HG03354 (cell line): ENCODE results near the gene PDCD4.
"Not testable (repeated sequence)": the region's sequence is repeated elsewhere in the genome, so short reads cannot be mapped to it uniquely, and the experiment has no call there.

ENCODE experiments used
- ATAC-seq: cut with Tn5 transposase; IDR thresholded peaks from one replicate; pipeline ENCODE4 v1.9.1; 2021; ENCODE audit warnings: mild to moderate bottlenecking; ENCODE audit not compliant: unreplicated experiment, poor library complexity, severe bottlenecking

The PDCD4 gene

GRCh38 chr10:110915600-110915999, 43.9 kb downstream of the PDCD4 start:
- not testable (repeated sequence) for ATAC-seq

- ATAC-seq, result no peak
These were observed 45.0 kb downstream of the PDCD4 start for GRCh38 chr10:110916554-110917346.

- no peak for ATAC-seq
These were observed 46.5 kb downstream of the PDCD4 start for GRCh38 chr10:110918269-110918642.

- ATAC-seq, result peak; percentile 84
These were observed 47.1 kb downstream of the PDCD4 start, which contains the start of gene BBIP1 for GRCh38 chr10:110918643-110919348. BBIP1 (minus strand) TSS chr10:110919180; CDS start chr10:110918157, 1,023 bp downstream.

GRCh38 chr10:110919349-110919931, 47.7 kb downstream of the PDCD4 start, which contains the start of gene SHOC2:
SHOC2 (plus strand) TSS chr10:110919604; CDS start chr10:110964359, 44,755 bp downstream.
- peak; percentile 21 for ATAC-seq

- ATAC-seq, result peak; percentile 32
These were observed 48.5 kb downstream of the PDCD4 start for GRCh38 chr10:110919971-110920881.

GRCh38 chr10:110923856-110924493, 52.2 kb downstream of the PDCD4 start:
- ATAC-seq, result no peak

GRCh38 chr10:110927461-110927860, 55.7 kb downstream of the PDCD4 start:
- ATAC-seq, result no peak

- no peak for ATAC-seq
These were observed 60.1 kb downstream of the PDCD4 start for GRCh38 chr10:110931769-110932381.

GRCh38 chr10:110932505-110933180, 60.9 kb downstream of the PDCD4 start:
- ATAC-seq, result no peak

- no peak for ATAC-seq
These were observed 65.0 kb downstream of the PDCD4 start for GRCh38 chr10:110936757-110937156.

- no peak for ATAC-seq
These were observed 67.7 kb downstream of the PDCD4 start for GRCh38 chr10:110939419-110939818.

- no peak for ATAC-seq
These were observed 73.2 kb downstream of the PDCD4 start for GRCh38 chr10:110944792-110945396.

- ATAC-seq, result no peak
These were observed 74.8 kb downstream of the PDCD4 start for GRCh38 chr10:110946496-110946895.

GRCh38 chr10:110947061-110947595, 75.4 kb downstream of the PDCD4 start:
- no peak for ATAC-seq
